Loucy (cell line): ENCODE data around the gene IGF1R.

Experiments used
- EZH2phosphoT487 ChIP-seq: fragments of 200-600 bp; IDR thresholded peaks from 2 replicates; pipeline ENCODE4 v1.6.1; 2018; ENCODE audit warnings: antibody characterized with exemption, mild to moderate bottlenecking, moderate library complexity, borderline replicate concordance
- TF ChIP-seq, protein P1 (sequence below): fragments of 200-600 bp; sonication (generic); conservative IDR thresholded peaks from 2 replicates; pipeline ENCODE4 v1.5.1; 2014; ENCODE audit warnings: mild to moderate bottlenecking, antibody characterized with exemption, low read length

DNA sequence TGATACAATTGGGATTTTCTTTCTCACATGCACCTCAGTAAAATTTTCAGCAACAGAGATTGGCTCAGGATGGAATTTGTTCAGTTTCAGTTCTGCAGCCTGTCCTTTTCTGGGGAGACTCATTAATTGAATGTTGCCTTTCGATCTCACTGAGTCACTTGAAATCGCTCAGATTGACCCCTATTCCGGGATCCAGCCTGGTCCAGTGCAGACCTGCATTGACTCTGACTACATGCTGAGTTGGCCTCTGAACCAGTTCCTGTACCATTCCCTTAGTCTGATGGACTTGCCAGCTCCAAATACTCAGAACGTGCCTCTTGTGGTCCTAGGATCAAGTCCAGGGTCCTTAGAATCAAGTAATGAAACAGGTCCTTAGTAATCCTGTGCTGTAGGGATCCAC, 9.4 kb downstream of the IGF1R start:
- TF ChIP-seq, protein P1, sequence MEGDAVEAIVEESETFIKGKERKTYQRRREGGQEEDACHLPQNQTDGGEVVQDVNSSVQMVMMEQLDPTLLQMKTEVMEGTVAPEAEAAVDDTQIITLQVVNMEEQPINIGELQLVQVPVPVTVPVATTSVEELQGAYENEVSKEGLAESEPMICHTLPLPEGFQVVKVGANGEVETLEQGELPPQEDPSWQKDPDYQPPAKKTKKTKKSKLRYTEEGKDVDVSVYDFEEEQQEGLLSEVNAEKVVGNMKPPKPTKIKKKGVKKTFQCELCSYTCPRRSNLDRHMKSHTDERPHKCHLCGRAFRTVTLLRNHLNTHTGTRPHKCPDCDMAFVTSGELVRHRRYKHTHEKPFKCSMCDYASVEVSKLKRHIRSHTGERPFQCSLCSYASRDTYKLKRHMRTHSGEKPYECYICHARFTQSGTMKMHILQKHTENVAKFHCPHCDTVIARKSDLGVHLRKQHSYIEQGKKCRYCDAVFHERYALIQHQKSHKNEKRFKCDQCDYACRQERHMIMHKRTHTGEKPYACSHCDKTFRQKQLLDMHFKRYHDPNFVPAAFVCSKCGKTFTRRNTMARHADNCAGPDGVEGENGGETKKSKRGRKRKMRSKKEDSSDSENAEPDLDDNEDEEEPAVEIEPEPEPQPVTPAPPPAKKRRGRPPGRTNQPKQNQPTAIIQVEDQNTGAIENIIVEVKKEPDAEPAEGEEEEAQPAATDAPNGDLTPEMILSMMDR = no peak
- no peak for TF ChIP-seq EZH2phosphoT487
